ENCODE data around the gene IFIH1.

- TF ChIP-seq, protein P1, sequence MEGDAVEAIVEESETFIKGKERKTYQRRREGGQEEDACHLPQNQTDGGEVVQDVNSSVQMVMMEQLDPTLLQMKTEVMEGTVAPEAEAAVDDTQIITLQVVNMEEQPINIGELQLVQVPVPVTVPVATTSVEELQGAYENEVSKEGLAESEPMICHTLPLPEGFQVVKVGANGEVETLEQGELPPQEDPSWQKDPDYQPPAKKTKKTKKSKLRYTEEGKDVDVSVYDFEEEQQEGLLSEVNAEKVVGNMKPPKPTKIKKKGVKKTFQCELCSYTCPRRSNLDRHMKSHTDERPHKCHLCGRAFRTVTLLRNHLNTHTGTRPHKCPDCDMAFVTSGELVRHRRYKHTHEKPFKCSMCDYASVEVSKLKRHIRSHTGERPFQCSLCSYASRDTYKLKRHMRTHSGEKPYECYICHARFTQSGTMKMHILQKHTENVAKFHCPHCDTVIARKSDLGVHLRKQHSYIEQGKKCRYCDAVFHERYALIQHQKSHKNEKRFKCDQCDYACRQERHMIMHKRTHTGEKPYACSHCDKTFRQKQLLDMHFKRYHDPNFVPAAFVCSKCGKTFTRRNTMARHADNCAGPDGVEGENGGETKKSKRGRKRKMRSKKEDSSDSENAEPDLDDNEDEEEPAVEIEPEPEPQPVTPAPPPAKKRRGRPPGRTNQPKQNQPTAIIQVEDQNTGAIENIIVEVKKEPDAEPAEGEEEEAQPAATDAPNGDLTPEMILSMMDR (conservative IDR thresholded peaks at IDR 0.05; ENCODE audit: low read depth, low read length): no peak
- no peak for TF ChIP-seq EZH2phosphoT487 (IDR thresholded peaks at IDR 0.05; ENCODE audit: borderline replicate concordance, low read length)
- no peak for TF ChIP-seq EZH2 (IDR thresholded peaks at IDR 0.05; ENCODE audit: low read length, unreplicated experiment)
Measured at GRCh38 chr2:162312853-162313252, 5.6 kb downstream of the IFIH1 start.
